Central memory CD4-positive, alpha-beta T cell (primary cell): ENCODE measurements around the gene GNB1.
A peak's percentile ranks its signal among the peaks of the same experiment; 100 is the strongest.
"Not testable (repeated sequence)": the region's sequence is repeated elsewhere in the genome, so short reads cannot be mapped to it uniquely, and the experiment has no call there.

Source experiments
- DNase-seq: peaks from one replicate; pipeline ENCODE4 v3.0.0; 2022

Gene GNB1

DNA sequence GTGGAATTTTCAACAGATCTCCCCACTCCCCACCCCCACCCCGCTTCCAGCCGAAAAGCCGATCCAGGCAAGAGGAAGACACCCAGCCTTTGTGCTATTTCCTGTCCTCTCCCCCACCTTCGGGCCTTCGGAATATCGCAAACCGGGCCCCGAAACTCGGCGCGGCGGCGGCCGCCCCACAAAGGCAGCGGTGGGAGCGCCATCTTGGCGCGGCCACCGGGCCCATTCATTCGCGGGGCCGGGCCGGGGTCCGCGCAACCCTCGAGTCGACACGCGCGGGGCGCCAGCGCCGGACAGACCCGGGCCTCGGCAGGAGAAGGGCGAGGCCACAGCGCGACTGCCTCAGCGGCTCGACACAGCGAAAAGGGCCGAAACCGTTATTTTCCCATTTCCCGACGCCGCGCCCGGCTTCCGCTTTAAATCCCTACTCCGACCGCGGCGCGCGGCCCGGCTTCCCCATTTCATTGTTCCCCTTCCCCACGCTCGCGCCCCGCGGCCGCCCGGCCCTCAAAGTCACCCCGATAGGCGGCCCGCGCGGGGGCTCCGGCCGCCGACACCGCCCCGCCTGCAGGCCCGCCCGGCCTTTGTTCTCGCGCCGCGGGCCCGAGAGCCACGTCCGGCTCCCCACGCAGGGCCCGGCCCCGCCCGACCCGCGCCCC is 911 bp downstream of the GNB1 start:
- DNase-seq = peak; percentile 40

DNA sequence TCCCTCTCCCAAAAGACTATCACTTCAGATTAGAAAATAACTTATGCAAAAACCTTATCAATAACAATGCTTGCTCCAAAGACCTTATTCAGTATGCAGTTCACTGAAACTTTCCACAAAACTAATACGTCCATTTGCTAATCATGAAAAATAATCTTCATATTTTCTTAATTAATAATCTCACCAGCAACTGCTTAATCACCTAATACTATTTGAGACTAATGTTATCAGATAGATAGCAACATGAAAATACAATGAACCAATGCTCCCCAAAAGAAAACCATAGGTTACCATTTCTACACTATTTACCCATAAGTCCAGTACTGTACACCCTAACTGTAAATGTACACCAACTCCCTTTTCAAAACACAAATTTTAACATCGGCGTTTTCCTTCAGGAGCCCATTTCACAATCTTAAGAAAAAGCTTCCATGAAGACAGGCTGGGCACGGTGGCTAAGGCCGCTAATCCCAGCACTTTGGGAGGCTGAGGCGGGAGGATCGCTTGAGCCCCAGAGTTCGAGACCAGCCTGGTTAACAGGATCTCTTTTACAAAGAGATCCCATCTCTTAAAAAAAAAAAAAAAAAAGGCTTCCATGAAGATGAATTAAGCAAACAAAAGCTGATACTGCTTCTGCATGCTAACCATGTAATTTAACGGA is 1.7 kb downstream of the GNB1 start:
- no peak for DNase-seq

DNA sequence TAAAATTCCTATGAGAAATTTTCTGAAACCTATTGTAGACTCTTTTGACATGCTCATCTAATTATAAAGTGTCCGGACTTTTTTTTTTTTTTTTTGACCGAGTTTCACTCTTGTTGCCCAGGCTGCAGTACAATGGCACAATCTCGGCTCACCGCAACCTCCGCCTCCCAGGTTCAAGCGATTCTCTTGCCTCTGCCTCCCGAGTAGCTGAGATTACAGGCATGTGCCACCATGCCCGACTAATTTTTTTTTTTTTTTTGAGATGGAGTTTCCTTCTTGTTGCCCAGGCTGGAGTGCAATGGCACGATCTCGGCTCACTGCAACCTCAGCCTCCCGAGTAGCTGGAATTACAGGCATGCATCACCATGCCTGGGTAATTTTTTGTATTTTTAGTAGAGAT is 7.0 kb downstream of the GNB1 start:
- not testable (repeated sequence) for DNase-seq

DNA sequence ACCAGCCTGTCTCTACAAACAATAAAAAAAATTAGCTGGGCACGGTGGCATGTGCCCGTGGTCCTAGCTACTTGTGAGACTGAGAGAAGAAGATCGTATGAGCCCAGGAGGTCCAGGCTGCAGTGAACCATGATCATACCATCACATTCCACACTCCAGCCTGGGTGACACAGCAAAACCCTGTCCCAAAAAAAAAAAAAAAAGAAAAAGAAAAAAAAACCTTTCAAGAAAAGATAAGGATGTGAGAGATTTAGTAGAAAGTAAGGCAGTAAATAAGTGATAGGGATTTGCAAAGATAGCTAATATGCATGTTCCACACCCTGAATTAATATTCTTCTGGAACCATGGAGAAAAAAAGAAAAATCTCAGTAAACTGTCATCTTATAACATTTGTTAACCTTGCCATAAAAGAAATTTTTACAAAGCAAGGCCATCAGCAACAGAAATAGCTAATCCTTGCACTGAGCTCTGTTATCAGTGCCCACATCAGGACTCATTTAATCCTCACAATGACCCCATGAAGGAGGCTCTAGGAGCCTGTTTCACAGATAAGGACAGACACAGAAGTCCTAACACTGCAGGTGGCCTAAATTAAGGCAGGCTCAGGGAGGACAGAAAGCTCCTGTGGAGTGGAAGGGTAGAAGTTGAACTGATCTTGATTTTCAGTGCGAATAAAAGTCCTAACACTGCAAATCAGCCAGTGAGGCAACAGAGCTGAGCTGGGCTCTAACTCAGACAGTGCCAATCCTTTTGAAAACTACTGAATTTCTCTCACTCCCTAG is 7.6 kb downstream of the GNB1 start:
- no peak for DNase-seq

DNA sequence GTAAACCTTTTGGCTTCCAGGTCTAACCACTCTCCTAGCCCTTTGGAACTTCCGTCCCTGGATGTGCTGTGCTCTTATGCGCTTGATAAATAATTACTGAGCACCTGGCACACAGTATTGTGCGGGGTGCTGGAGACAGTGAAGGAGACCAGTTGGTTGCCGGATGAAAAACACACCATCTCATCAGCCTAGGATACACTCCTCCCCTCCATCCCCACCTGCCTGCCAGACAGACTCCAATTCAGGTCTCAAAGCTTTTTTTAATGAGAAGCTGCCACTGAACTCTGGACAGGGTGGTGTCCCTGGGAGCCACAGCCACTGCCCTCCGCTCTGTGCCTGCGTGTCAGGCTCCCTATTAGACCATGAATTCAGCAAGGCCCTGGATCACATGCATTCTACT is 9.2 kb downstream of the GNB1 start:
- no peak for DNase-seq

DNA sequence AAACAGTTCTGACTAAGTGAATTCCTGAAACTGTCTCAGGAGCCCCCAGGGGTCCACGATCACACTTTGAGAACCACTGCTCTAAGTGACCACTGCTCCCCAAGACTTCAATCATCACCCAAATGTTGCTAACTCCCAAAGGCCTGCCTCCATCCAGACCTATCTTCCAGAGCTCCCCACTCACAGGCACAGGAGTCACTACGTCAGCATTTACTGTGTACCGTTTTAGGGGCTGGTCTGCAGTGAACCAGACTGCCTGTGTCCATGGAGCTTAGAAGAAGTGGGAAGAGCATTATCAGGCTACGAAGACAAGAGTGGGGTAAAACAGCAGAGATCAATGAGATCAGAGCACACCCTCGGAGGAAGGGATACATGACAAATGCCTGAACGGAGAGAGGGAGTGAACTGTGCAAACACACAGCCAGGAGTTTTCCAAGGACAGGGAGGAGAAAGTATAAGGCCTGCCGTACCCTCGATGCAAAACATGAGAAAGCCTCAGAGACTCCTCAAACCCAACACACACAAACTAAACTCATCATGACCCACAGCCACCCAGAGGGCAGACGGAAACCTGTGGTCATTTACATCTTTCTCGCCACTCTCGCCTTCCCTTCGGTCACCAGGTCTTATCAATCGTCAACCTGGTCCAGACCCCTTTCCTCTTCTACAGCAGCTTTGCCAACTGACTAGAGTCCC is 10.1 kb downstream of the GNB1 start:
- no peak for DNase-seq

DNA sequence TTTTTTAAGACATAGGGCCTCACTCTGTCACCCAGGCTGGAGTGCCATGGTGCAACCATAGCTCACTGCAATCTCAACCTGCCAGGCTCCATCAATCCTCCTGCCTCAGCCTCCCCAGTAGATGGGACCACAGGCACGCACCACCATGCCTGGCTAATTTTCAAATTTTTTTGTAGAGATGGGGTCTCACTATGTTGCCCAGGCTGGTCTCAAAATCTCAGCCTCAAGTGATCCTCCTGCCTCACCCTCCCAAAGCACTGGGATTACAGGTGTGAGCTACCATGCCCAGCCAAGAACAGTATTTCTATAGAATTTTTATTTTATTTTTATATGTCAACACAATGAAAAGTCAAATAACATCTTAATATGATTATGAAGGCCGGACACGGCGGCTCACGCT is 10.9 kb downstream of the GNB1 start:
- DNase-seq = no peak

DNA sequence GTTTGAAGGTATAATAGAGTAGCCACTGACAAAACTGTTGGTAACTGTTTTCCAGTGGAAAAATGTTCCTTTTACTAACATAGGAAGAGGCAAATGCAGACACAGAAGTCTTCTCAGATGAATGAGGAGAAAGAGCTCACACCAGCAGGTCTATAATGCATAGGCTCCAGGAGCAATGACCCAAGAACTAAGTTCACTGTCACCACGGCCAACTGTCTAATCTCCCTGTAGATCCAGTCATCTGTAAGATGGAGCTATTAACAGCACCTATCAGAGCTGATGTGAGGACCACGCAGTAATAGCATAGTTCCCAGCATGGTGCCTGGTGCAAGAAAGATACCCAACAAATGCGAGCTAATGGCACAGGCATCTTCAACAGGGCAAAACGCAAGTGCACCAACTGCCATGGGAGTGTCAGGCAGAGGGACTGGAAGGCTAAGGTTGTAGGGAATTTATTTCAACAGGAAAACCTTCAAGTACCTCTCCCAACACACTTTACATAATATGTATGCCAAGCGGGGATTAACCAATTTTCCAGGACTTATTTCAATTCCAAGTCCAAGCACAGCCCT is 12.9 kb downstream of the GNB1 start:
- no peak for DNase-seq

DNA sequence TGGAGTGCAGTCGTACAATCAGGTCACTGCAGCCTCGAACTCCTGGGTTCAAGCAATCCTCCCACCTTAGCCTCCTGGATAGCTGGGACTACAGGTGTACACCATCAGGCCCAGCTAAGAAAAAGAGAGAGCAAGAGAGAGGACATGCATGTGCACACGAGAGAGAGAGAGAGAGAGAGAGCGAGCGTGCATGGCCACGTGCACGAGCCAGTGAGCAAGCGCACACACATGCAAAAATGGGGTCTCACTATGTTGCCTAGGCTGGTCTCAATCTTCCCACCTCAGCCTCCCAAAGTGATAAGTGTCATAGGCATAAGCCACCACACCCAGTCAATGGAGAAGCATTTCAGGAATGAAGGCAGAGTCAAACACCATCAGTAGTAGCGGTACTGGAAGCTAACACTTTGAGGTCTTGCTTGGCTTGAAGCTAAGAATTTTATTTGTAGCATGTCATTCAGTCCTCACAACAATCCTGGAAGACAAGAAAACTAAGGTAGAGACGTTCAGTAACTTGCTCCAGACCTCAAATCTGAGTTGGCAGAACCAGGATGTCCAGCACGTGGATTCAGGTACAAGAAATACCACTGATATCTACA is 14.5 kb downstream of the GNB1 start:
- DNase-seq = no peak

DNA sequence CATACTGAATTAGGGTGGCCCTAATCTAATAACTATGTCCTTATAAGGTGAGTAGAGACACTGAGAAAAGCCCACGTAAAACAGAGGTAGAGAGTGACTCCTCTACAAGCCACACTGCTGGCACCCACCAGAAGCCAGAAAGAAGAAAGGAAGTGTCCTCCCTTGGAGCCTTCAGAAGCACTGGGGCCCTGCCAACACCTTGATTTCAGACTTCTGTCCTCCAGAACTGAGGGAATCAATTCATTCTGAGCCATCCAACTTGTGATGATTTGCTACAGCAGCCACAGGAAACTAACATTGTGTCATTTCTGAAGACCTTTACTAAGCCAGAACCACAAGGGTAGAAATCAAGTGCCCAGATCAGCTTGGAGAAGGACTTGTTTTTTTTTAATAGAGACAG is 15.0 kb downstream of the GNB1 start:
- DNase-seq = no peak

DNA sequence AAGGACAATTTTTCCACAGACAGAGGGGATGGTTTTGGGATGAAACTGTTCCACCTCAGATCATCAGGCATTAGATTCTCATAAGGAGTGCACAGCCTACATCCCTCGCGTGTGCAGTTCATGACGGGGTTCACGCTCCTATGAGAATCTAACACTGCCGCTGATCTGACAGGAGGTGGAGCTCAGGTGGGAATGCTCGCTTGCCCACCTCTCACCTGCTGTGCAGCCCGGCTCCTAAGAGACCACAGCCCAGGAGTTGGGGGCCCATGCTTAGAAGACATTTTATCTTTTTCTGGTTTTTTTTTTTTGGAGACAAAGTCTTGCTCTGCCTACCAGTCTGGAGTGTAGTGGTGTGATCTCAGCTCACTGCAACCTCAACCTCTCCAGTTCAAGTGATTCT is 16.0 kb downstream of the GNB1 start:
- DNase-seq = no peak

DNA sequence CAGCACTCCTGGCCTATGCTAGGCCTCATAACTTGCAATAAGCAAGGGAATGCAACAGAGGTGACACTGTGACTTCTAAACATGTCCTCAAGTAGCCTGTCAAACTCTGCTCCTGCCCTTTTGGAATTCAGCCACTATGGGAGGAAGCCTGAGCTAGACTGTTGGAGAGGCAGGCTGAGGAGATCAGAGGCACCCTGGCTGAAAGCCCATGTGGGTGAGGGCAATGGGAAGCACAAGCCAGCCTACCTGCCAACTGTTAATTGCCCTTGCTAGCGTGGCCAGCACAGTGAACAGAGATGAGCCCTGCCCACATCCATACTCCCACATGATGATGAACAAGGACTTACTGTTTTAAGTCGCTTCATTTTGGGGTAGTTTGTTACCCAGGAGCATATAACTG is 17.7 kb downstream of the GNB1 start:
- no peak for DNase-seq

DNA sequence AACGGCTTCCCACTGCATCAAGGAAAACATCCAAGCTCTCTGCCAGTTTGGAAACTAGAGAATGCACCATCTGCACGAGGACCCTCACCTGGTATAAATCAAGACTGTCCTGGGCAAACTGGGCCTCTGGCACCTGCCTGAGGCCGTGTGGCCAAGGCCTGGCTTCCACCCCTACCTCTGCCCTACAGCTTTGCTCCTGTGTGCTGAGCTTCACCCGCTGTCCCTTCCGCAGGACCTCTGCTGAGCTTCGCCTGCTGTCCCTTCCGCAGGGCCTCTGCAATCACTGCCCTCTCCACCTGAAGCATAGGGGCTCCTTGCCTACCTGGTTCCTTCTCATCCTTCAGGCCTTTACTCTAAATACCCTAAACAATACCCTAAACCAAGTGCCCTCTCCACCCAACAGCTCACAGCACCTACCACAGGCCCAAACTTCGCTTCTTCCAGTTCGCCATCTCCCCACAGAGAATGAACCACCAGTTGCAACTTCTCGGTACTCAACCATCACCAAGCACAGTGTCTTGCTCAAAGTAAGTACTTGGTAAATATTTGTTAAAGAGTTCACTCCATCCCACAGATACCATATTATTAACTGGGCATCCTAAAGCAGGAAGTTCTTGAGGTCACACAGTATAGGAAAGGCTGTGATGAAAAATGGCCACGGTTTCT is 18.4 kb downstream of the GNB1 start:
- DNase-seq = no peak

DNA sequence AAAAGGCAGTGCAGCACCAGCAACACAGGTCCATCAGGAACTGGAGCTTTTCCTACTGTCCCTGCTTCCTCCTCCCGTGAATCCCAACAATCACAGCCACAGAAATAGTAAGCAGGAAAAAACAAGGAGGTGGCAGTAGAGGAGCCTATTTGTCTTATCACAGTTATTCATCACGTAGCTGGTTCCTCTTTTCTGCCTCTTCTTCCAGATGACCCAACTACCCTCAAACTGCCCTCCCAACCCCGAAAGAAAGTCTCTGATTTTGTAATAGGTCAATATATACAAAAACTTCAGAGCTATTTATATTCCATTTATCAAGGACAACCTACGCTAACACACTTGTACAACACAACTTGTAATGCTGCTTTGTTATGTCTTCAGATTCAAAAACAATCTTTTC is 21.4 kb downstream of the GNB1 start:
- no peak for DNase-seq

DNA sequence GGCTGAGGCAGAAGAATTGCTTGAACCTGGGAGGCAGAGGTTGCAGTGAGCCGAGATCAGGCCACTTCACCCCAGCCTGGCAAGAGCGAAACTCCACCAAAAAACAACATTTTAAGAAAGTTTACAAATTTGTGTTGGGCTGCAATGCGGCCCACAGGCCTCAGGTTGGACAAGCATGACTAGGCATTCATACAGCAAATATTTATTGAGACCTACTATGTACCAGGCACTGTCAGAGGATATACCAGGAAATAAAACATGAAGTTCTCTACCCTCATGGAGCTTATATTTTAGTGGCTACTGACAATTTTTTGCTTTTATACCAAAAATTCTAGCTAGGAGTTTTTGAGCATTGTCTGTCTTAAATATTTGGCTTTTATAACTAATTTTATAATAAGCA is 23.7 kb downstream of the GNB1 start:
- DNase-seq = no peak

DNA sequence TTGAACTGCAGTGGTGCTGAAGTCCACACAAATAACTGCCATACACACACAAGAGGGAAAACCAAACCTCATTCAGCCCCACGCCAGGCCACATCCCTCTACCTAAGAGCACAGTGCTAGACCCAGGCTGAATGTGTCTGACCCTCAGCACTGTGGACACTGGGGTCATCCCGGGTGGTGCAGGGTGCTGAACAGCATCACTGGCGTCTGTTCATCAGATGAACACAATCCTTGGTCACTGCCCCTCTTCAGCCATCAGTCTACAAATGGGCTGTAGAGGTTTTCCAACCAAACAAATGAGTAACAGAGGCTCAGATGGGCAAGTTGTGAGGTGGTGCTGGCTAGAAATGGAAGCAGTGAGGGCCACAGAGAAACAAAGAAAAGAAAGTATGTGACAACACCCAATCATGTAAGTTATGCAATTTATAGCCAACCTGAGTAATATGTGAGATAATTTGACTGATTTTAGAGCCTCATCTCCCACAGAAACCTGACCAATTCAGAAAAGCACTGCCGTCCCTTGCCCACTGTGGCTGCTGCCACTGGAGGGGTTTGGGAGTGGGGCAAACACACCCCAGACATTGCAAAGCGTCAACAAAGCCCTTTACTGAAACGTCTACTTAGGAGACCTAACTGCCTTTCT is 27.9 kb downstream of the GNB1 start:
- no peak for DNase-seq

DNA sequence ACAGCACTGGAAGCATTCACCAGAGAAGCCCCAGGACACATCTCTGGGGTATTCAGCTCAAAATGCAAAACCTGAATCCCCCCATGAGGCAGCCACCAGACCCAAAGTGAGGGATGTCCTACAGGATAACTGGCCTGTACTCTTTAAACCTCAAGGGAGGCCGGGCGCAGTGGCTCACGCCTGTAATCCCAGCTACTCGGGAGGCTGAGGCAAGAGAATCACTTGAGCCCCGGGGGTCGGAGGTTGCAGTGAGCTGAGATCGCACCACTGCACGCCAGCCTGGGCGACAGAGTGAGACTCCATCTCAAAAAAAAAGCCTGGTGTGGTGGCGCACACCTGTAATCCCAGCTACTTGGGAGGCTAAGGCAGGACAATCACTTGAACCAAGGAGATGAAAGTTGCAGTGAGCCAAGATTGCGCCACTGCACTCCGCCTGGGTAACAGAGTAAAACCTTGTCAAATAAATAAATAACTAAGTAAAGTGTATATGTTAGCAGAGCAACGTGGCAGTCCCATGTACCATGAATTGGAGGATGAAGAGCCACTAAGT is 29.1 kb downstream of the GNB1 start:
- not testable (repeated sequence) for DNase-seq

DNA sequence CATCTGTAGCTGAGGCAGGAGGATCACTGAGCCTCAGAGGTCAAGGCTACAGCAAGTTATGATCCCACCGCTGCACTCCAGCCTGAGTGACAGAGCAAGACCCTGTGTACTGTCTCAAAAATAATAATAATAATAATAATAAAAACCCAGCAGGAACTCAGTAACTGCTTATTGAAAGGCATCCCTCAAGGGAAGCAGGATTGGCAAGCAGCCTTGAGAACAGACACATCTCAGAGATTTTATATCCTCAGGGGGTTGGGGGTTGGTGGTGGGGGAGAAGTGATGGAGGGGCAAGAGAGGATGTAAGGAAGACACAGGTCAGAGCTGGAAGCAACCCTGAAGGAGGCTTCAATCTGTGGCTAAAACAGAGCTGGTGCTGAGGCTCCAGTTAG is 29.6 kb downstream of the GNB1 start:
- DNase-seq = no peak

DNA sequence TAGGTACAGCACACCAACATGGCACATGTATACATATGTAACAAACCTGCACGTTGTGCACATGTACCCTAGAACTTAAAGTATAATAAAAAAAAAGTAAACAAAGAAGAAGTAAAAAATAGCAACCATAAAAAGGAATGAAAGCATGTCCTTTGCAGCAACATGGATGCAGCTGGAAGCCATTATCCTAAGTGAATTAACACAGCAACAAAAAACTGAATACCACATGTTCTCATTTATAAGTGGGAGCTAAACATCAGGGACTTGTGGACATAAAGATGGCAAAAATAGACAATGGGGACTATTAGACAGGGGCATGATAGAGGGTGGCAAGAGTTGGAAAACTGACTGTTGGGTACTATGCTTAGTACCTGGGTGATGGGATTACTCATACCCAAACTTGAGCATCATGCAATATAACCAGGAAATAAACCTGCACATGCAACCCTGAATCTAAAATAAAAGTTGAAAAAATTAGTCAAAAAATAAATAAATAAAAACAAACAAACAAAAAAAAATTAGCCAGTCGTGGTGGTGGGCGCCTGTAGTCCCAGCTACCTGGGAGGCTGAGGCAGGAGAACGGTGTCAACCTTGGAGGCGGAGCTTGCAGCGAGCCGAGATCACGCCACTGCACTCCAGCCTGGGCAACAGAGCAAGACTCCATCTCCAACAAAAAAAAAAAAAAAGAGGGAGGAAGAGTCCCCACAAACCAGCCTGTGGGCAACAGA is 30.8 kb downstream of the GNB1 start:
- DNase-seq = not testable (repeated sequence)

DNA sequence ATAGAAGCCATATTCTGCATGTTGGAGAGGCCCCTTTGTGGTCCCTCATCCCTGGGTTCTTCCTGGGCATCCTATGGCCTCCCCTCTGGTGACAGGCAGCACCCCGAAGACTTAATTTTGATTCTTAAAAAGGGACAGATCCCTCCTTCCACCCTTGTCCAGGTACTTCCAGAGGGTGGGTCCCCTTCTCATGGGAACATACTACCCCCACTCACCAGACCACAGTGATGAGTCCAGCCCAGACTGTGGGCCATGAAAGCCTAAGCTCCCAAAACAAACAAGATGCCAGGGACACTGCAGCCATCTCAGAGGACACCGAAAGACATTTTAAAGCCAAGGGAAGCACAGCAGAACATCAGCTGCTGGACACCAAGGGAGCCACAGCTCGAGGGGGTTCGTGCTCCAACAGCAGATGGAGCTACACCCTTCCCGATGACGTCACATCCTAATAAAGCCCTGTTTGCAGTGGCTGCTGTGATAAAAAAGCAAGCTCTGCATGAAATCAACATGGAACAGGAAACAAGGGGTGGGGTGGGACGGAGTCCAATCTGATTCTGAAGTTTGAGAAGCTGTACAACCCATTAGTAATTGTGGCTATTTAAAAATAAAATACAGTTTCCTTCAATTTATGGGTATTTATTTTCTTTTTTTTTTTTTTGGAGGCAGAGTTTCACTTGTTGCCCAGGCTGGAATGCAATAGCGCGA is 32.4 kb downstream of the GNB1 start:
- DNase-seq = peak; percentile 47
